ENCODE results near the gene CCL26.
"Not testable (repeated sequence)": the region's sequence is repeated elsewhere in the genome, so short reads cannot be mapped to it uniquely, and the experiment has no call there.

The CCL26 gene

GRCh38 chr7:75727881-75728593 is 44.0 kb downstream of the CCL26 start:
- no peak for TF ChIP-seq CTCF (conservative IDR thresholded peaks at IDR 0.05; ENCODE audit: control insufficient read depth, insufficient read depth, low read depth, low read length)
- DNase-seq (ENCODE audit: low read depth) = no peak
- H3K4me3 ChIP-seq (ENCODE audit: control insufficient read depth, low read depth, low read length) = no peak overlapping the region

- DNase-seq (ENCODE audit: low read depth); H3K4me3 ChIP-seq (ENCODE audit: control insufficient read depth, low read depth, low read length): not testable (repeated sequence)
These were observed 44.7 kb downstream of the CCL26 start for GRCh38 chr7:75727351-75727750.

GRCh38 chr7:75725306-75725705 is 46.7 kb downstream of the CCL26 start:
- H3K4me3 ChIP-seq (ENCODE audit: control insufficient read depth, low read depth, low read length) = no peak overlapping the region
- DNase-seq (ENCODE audit: low read depth) = no peak
- TF ChIP-seq CTCF (conservative IDR thresholded peaks at IDR 0.05; ENCODE audit: control insufficient read depth, insufficient read depth, low read depth, low read length) = no peak

GRCh38 chr7:75723444-75723843 is 48.6 kb downstream of the CCL26 start:
- TF ChIP-seq CTCF (conservative IDR thresholded peaks at IDR 0.05; ENCODE audit: control insufficient read depth, insufficient read depth, low read depth, low read length) = no peak
- no peak for DNase-seq (ENCODE audit: low read depth)
- no peak overlapping the region for H3K4me3 ChIP-seq (ENCODE audit: control insufficient read depth, low read depth, low read length)

- no peak for DNase-seq (ENCODE audit: low read depth)
- no peak overlapping the region for H3K4me3 ChIP-seq (ENCODE audit: control insufficient read depth, low read depth, low read length)
- TF ChIP-seq CTCF (conservative IDR thresholded peaks at IDR 0.05; ENCODE audit: control insufficient read depth, insufficient read depth, low read depth, low read length) = no peak
These were observed 49.6 kb downstream of the CCL26 start for GRCh38 chr7:75722373-75722772.

GRCh38 chr7:75721922-75722321 is 50.1 kb downstream of the CCL26 start:
- DNase-seq (ENCODE audit: low read depth); H3K4me3 ChIP-seq (ENCODE audit: control insufficient read depth, low read depth, low read length): not testable (repeated sequence)

- no peak overlapping the region for H3K4me3 ChIP-seq (ENCODE audit: control insufficient read depth, low read depth, low read length)
- TF ChIP-seq CTCF (conservative IDR thresholded peaks at IDR 0.05; ENCODE audit: control insufficient read depth, insufficient read depth, low read depth, low read length) = no peak
- DNase-seq (ENCODE audit: low read depth) = no peak
These were observed 50.6 kb downstream of the CCL26 start for GRCh38 chr7:75721426-75721825.

GRCh38 chr7:75719626-75720025 is 52.4 kb downstream of the CCL26 start:
- no peak for DNase-seq (ENCODE audit: low read depth)
- no peak for TF ChIP-seq CTCF (conservative IDR thresholded peaks at IDR 0.05; ENCODE audit: control insufficient read depth, insufficient read depth, low read depth, low read length)
- H3K4me3 ChIP-seq (ENCODE audit: control insufficient read depth, low read depth, low read length) = no peak overlapping the region
